KMS-11 (cell line): ENCODE measurements around the gene HTN3.

Experiments used
- H2AFZ ChIP-seq: fragments of 200-600 bp; sonication (generic); 2 replicates; pipeline ENCODE4 v1.6.1; 2016; ENCODE audit warnings: antibody characterized with exemption, mixed run types, low read depth
- H3K27ac ChIP-seq: fragments of 200-600 bp; sonication (generic); 2 replicates; pipeline ENCODE4 v1.6.1; 2016; ENCODE audit warnings: mild to moderate bottlenecking, mixed run types
- H3K27me3 ChIP-seq: fragments of 200-600 bp; sonication (generic); 2 replicates; pipeline ENCODE4 v1.6.1; 2017; ENCODE audit warnings: mild to moderate bottlenecking, low read depth, mixed run types, moderate library complexity; ENCODE audit not compliant: insufficient read depth
- H3K36me3 ChIP-seq: fragments of 200-600 bp; sonication (generic); 2 replicates; pipeline ENCODE4 v1.6.1; 2017; ENCODE audit warnings: mild to moderate bottlenecking, mixed run types; ENCODE audit not compliant: insufficient read depth
- H3K4me1 ChIP-seq: fragments of 200-600 bp; sonication (generic); 2 replicates; pipeline ENCODE4 v1.6.1; 2016; ENCODE audit warnings: mild to moderate bottlenecking, low read depth, mixed run types; ENCODE audit not compliant: poor library complexity, severe bottlenecking
- H3K4me2 ChIP-seq: fragments of 200-600 bp; sonication (generic); 2 replicates; pipeline ENCODE4 v1.7.0; 2016; ENCODE audit warnings: mild to moderate bottlenecking, mixed run types
- H3K4me3 ChIP-seq: fragments of 200-600 bp; sonication (generic); IDR thresholded peaks from 2 replicates; pipeline ENCODE4 v1.6.1; 2017; ENCODE audit warnings: low read depth, low read length, mixed read lengths; ENCODE audit not compliant: insufficient read depth
- H3K79me2 ChIP-seq: fragments of 200-600 bp; sonication (generic); 2 replicates; pipeline ENCODE4 v1.6.1; 2016; ENCODE audit warnings: low read depth, mixed run types; ENCODE audit not compliant: insufficient read depth
- H3K9ac ChIP-seq: fragments of 200-600 bp; sonication (generic); 2 replicates; pipeline ENCODE4 v1.6.1; 2016; ENCODE audit warnings: mild to moderate bottlenecking, mixed run types
- H4K20me1 ChIP-seq: fragments of 200-600 bp; sonication (generic); 2 replicates; pipeline ENCODE4 v1.6.1; 2016; ENCODE audit warnings: mild to moderate bottlenecking, mixed run types; ENCODE audit not compliant: insufficient read depth
- CTCF ChIP-seq: fragments of 200-600 bp; sonication (generic); conservative IDR thresholded peaks from 2 replicates; pipeline ENCODE4 v1.6.1; 2017; ENCODE audit warnings: low read depth, mild to moderate bottlenecking, antibody characterized with exemption, low read length, moderate library complexity, mixed read lengths

Gene HTN3

GRCh38 chr4:70062000-70062399, 33.7 kb downstream of the HTN3 start:
- Histone ChIP-seq H3K27me3 (no peaks in the 10 kb centered on the region), H3K36me3 (no peaks in the 10 kb centered on the region), H4K20me1 (no peaks in the 10 kb centered on the region), H3K27ac (peak overlapping the region; percentile 19; the same call in 1 of the 2 replicates), H3K4me3 (peak overlapping the region; percentile 53), H3K9ac (0 out of 2 replicates have a peak overlapping the region, but pooled peaks have one; percentile 1), H2AFZ (peak overlapping the region; percentile 53; the same call in 1 of the 2 replicates), H3K4me2 (peak overlapping the region; percentile 89), H3K79me2 (no peaks in the 10 kb centered on the region), H3K4me1 (peaks cover 25% of the 10 kb centered on the region)
- no peak for TF ChIP-seq CTCF

GRCh38 chr4:70080205-70080604, 51.9 kb downstream of the HTN3 start:
- H3K4me3 ChIP-seq, result no peak overlapping the region

More at GRCh38 chr4:70080205-70080604, 51.9 kb downstream of the HTN3 start:
- Histone ChIP-seq H2AFZ (no peak overlapping the region), H3K36me3 (no peaks in the 10 kb centered on the region), H3K27me3 (no peaks in the 10 kb centered on the region), H3K27ac (no peak overlapping the region), H4K20me1 (no peaks in the 10 kb centered on the region), H3K4me1 (no peaks in the 10 kb centered on the region), H3K79me2 (no peaks in the 10 kb centered on the region), H3K4me2 (no peak overlapping the region), H3K9ac (no peak overlapping the region)
- TF ChIP-seq CTCF, result no peak
